ACC112 (cell line): ENCODE measurements around the gene KLF13.

Source experiments
- H2AFZ ChIP-seq: fragments of 200-600 bp; sonication (generic); one replicate; pipeline ENCODE4 v1.6.0; 2017; ENCODE audit warnings: antibody characterized with exemption, low read length; ENCODE audit not compliant: unreplicated experiment
- H3K27ac ChIP-seq: fragments of 200-600 bp; sonication (generic); 2 replicates; pipeline ENCODE4 v1.5.1; 2014; ENCODE audit warnings: low read depth, mild to moderate bottlenecking, antibody characterized with exemption, low read length, moderate library complexity
- H3K27me3 ChIP-seq: fragments of 200-600 bp; sonication (generic); 2 replicates; pipeline ENCODE4 v1.6.1; 2014; ENCODE audit warnings: mild to moderate bottlenecking, antibody characterized with exemption, low read length, moderate library complexity, mixed read lengths; ENCODE audit not compliant: insufficient read depth
- H3K36me3 ChIP-seq: fragments of 200-600 bp; sonication (generic); 2 replicates; pipeline ENCODE4 v1.6.1; 2016; ENCODE audit warnings: mild to moderate bottlenecking, antibody characterized with exemption, low read length, moderate library complexity, mixed read lengths; ENCODE audit not compliant: insufficient read depth
- H3K4me1 ChIP-seq: fragments of 200-600 bp; sonication (generic); one replicate; pipeline ENCODE4 v1.6.1; 2016; ENCODE audit warnings: low read length, mixed read lengths; ENCODE audit not compliant: insufficient read depth, unreplicated experiment, control insufficient read depth
- H3K4me3 ChIP-seq: fragments of 200-600 bp; sonication (generic); 2 replicates; pipeline ENCODE4 v1.5.1; 2014; ENCODE audit warnings: mild to moderate bottlenecking, low read depth, low read length
- H3K79me2 ChIP-seq: fragments of 200-600 bp; sonication (generic); one replicate; pipeline ENCODE4 v1.6.0; 2016; ENCODE audit warnings: low read length; ENCODE audit not compliant: control insufficient read depth, unreplicated experiment, insufficient read depth

The KLF13 gene

GRCh38 chr15:31300981-31301672, 25.5 kb upstream of the KLF13 start:
- H2AFZ ChIP-seq, result no peak overlapping the region
- no peak overlapping the region for H3K27ac ChIP-seq
- H3K27me3 ChIP-seq, result peaks cover 16% of the 10 kb centered on the region
- H3K79me2 ChIP-seq, result no peaks in the 10 kb centered on the region
- no peaks in the 10 kb centered on the region for H3K36me3 ChIP-seq
- no peak overlapping the region for H3K4me3 ChIP-seq
- H3K4me1 ChIP-seq, result no peaks in the 10 kb centered on the region

- Histone ChIP-seq H3K27me3 (peaks cover 14% of the 10 kb centered on the region), H3K36me3 (no peaks in the 10 kb centered on the region), H3K79me2 (no peaks in the 10 kb centered on the region), H2AFZ (no peak overlapping the region), H3K27ac (no peak overlapping the region), H3K4me1 (no peaks in the 10 kb centered on the region), H3K4me3 (no peak overlapping the region)
These were observed 25.0 kb upstream of the KLF13 start for GRCh38 chr15:31301673-31301990.

GRCh38 chr15:31302029-31302657, 24.5 kb upstream of the KLF13 start:
- Histone ChIP-seq H3K4me1 (no peaks in the 10 kb centered on the region), H3K79me2 (no peaks in the 10 kb centered on the region), H3K27me3 (peaks cover 14% of the 10 kb centered on the region), H3K4me3 (no peak overlapping the region), H3K27ac (no peak overlapping the region), H2AFZ (no peak overlapping the region), H3K36me3 (no peaks in the 10 kb centered on the region)

GRCh38 chr15:31302778-31303725, 23.6 kb upstream of the KLF13 start:
- H2AFZ ChIP-seq, result no peak overlapping the region
- no peaks in the 10 kb centered on the region for H3K79me2 ChIP-seq
- no peaks in the 10 kb centered on the region for H3K36me3 ChIP-seq
- no peaks in the 10 kb centered on the region for H3K4me1 ChIP-seq
- peaks cover 19% of the 10 kb centered on the region for H3K27me3 ChIP-seq
- no peak overlapping the region for H3K4me3 ChIP-seq
- no peak overlapping the region for H3K27ac ChIP-seq

GRCh38 chr15:31303726-31304648, 22.6 kb upstream of the KLF13 start:
- Histone ChIP-seq H3K4me1 (no peaks in the 10 kb centered on the region), H3K79me2 (no peaks in the 10 kb centered on the region)

GRCh38 chr15:31304751-31305365, 21.8 kb upstream of the KLF13 start:
- Histone ChIP-seq H3K4me1 (no peaks in the 10 kb centered on the region), H3K27ac (no peak overlapping the region), H2AFZ (no peak overlapping the region)

More at GRCh38 chr15:31303726-31304648, 22.6 kb upstream of the KLF13 start:
- Histone ChIP-seq H3K4me3 (no peak overlapping the region), H3K36me3 (no peaks in the 10 kb centered on the region), H2AFZ (no peak overlapping the region), H3K27ac (no peak overlapping the region), H3K27me3 (peaks cover 20% of the 10 kb centered on the region)

GRCh38 chr15:31305375-31305774, 21.3 kb upstream of the KLF13 start:
- Histone ChIP-seq H3K4me1 (no peaks in the 10 kb centered on the region), H3K4me3 (no peak overlapping the region), H3K79me2 (no peaks in the 10 kb centered on the region), H3K27me3 (peaks cover 25% of the 10 kb centered on the region), H2AFZ (no peak overlapping the region), H3K27ac (no peak overlapping the region), H3K36me3 (no peaks in the 10 kb centered on the region)

More at GRCh38 chr15:31304751-31305365, 21.8 kb upstream of the KLF13 start:
- peaks cover 21% of the 10 kb centered on the region for H3K27me3 ChIP-seq
- H3K79me2 ChIP-seq, result no peaks in the 10 kb centered on the region
- H3K36me3 ChIP-seq, result no peaks in the 10 kb centered on the region
- H3K4me3 ChIP-seq, result no peak overlapping the region

- Histone ChIP-seq H2AFZ (no peak overlapping the region), H3K4me1 (no peaks in the 10 kb centered on the region), H3K36me3 (no peaks in the 10 kb centered on the region), H3K4me3 (no peak overlapping the region), H3K79me2 (no peaks in the 10 kb centered on the region), H3K27ac (no peak overlapping the region), H3K27me3 (peaks cover 25% of the 10 kb centered on the region)
These were observed 20.7 kb upstream of the KLF13 start for GRCh38 chr15:31305796-31306425.

- H3K27me3 ChIP-seq, result peaks cover 27% of the 10 kb centered on the region
- no peak overlapping the region for H2AFZ ChIP-seq
- no peak overlapping the region for H3K4me3 ChIP-seq
- H3K36me3 ChIP-seq, result no peaks in the 10 kb centered on the region
- H3K27ac ChIP-seq, result no peak overlapping the region
- H3K4me1 ChIP-seq, result no peaks in the 10 kb centered on the region
- H3K79me2 ChIP-seq, result no peaks in the 10 kb centered on the region
These were observed 20.0 kb upstream of the KLF13 start for GRCh38 chr15:31306426-31307269.
